Gastroesophageal sphincter (tissue), 3 donors: ENCODE measurements around the gene PGBD5.

Source experiments
- CTCF ChIP-seq, 4 experiments: fragments of 200-600 bp in 2 of 4; fragments of 450-650 bp in 2 of 4; sonication (generic) in 1 of 4; IDR thresholded peaks; one replicate each; pipeline ENCODE4 v1.5.1; 2017 to 2019; ENCODE audit warnings: antibody characterized with exemption in 4 of 4, mild to moderate bottlenecking in 2 of 4, moderate library complexity in 2 of 4
- POLR2A ChIP-seq, 2 donors: fragments of 450-650 bp; IDR thresholded peaks; one replicate each; pipeline ENCODE4 v1.6.1; 2017; ENCODE audit warnings: antibody characterized with exemption in 2 of 2, mild to moderate bottlenecking in 2 of 2, moderate library complexity in 1 of 2

- no peak for TF ChIP-seq POLR2A (IDR thresholded peaks at IDR 0.05)
- no peak for TF ChIP-seq CTCF (IDR thresholded peaks at IDR 0.05)
These were observed 117.3 kb downstream of the PGBD5 start for GRCh38 chr1:230308821-230309220.
